Neural progenitor cell (in vitro differentiated cells): ENCODE results near the gene PPP2R5D.

Experiments used
- CTCF ChIP-seq: fragments of 200-600 bp; sonication (generic); IDR thresholded peaks from 2 replicates; pipeline ENCODE4 v1.5.1; 2017; ENCODE audit warnings: antibody characterized with exemption, mild to moderate bottlenecking
- EZH2 ChIP-seq: fragments of 200-600 bp; sonication (generic); IDR thresholded peaks from 2 replicates; pipeline ENCODE4 v1.6.1; 2017; ENCODE audit warnings: antibody characterized with exemption, mild to moderate bottlenecking, moderate library complexity
- EZH2phosphoT487 ChIP-seq: fragments of 200-600 bp; sonication (generic); IDR thresholded peaks from 2 replicates; pipeline ENCODE4 v1.6.1; 2017; ENCODE audit warnings: antibody characterized with exemption

- no peak for TF ChIP-seq CTCF
- no peak for TF ChIP-seq EZH2
- TF ChIP-seq EZH2phosphoT487: no peak
These were observed 51.3 kb downstream of the PPP2R5D start for GRCh38 chr6:43035495-43036194.
